HG02798 (cell line): Measurements from ENCODE around the gene TDRD7.

Source experiments
- ATAC-seq: cut with Tn5 transposase; IDR thresholded peaks from one replicate; pipeline ENCODE4 v1.9.1; 2021; ENCODE audit warnings: mild to moderate bottlenecking; ENCODE audit not compliant: unreplicated experiment, poor library complexity

TDRD7 gene

GRCh38 chr9:97411789-97412625 is at the start of gene TDRD7:
TSS of gene TDRD7 (plus strand) at chr9:97412096. CDS start at chr9:97428466, 16,370 bp downstream.
- peak; percentile 87 for ATAC-seq

- ATAC-seq, result peak; percentile 38
Observed at GRCh38 chr9:97362777-97363545, 48.9 kb upstream of the TDRD7 start.

GRCh38 chr9:97363661-97364299 is 48.1 kb upstream of the TDRD7 start:
- no peak for ATAC-seq

GRCh38 chr9:97364769-97365490 is 47.0 kb upstream of the TDRD7 start:
- ATAC-seq, result no peak

GRCh38 chr9:97365634-97366033 is 46.3 kb upstream of the TDRD7 start:
- ATAC-seq, result no peak

- no peak for ATAC-seq
Observed at GRCh38 chr9:97366476-97366875, 45.4 kb upstream of the TDRD7 start.

GRCh38 chr9:97366889-97367288 is 45.0 kb upstream of the TDRD7 start:
- no peak for ATAC-seq

GRCh38 chr9:97367729-97368128 is 44.2 kb upstream of the TDRD7 start:
- no peak for ATAC-seq

- no peak for ATAC-seq
Observed at GRCh38 chr9:97368964-97369363, 42.9 kb upstream of the TDRD7 start.

- ATAC-seq, result no peak
Observed at GRCh38 chr9:97372580-97372979, 39.3 kb upstream of the TDRD7 start.

GRCh38 chr9:97373331-97373730 is 38.6 kb upstream of the TDRD7 start:
- ATAC-seq, result no peak

GRCh38 chr9:97374811-97375210 is 37.1 kb upstream of the TDRD7 start:
- no peak for ATAC-seq

- ATAC-seq, result no peak
Observed at GRCh38 chr9:97376902-97377301, 35.0 kb upstream of the TDRD7 start.

- no peak for ATAC-seq
Observed at GRCh38 chr9:97382099-97382718, 29.7 kb upstream of the TDRD7 start.

GRCh38 chr9:97384406-97385262 is 27.3 kb upstream of the TDRD7 start:
- ATAC-seq, result no peak

GRCh38 chr9:97385626-97386264 is 26.2 kb upstream of the TDRD7 start:
- no peak for ATAC-seq

GRCh38 chr9:97386265-97386633 is 25.6 kb upstream of the TDRD7 start:
- no peak for ATAC-seq

- ATAC-seq, result peak; percentile 34
Observed at GRCh38 chr9:97386733-97387503, 25.0 kb upstream of the TDRD7 start.
